Spinal cord (tissue), 10 donors: ENCODE results near the gene TMEM8B. TPM values are rescaled to one million over a fixed set of nuclear protein-coding genes. Genes with fewer than 3 reads are reported as not detected.

Experiments used
- DNase-seq, 6 donors: peaks; one replicate each; pipeline versions ENCODE4 v3.0.0 to v3.0.0-alpha.2; 2013 to 2015; ENCODE audit warnings: low spot score in 6 of 6, low read depth in 4 of 6
- H3K27ac ChIP-seq: one replicate; pipeline ENCODE4 v1.5.1; 2013; ENCODE audit warnings: low read depth, low read length, control low read depth
- H3K27me3 ChIP-seq: one replicate; pipeline ENCODE4 v1.6.1; 2013; ENCODE audit warnings: low read length; ENCODE audit not compliant: control insufficient read depth, insufficient read depth
- H3K36me3 ChIP-seq: one replicate; pipeline ENCODE4 v1.6.1; 2013; ENCODE audit warnings: low read length; ENCODE audit not compliant: control insufficient read depth, insufficient read depth
- H3K4me1 ChIP-seq: one replicate; pipeline ENCODE4 v1.6.1; 2013; ENCODE audit warnings: low read length; ENCODE audit not compliant: control insufficient read depth, insufficient read depth
- H3K4me3 ChIP-seq: one replicate; pipeline ENCODE4 v1.5.1; 2013; ENCODE audit warnings: low read depth, low read length, control low read depth
- H3K9me3 ChIP-seq: one replicate; pipeline ENCODE4 v1.6.1; 2013; ENCODE audit warnings: low read length; ENCODE audit not compliant: control insufficient read depth, insufficient read depth
- WGBS: methylation state at CpG from one replicate; pipeline ENCODE4 v1.1.5; 2013; ENCODE audit warnings: missing lambda C conversion rate; ENCODE audit not compliant: insufficient coverage; 5-methylcytosine and 5-hydroxymethylcytosine counted together
- polyA plus RNA-seq, 2 donors: library from polyadenylated mRNA; unstranded; fragments of 120-200 nt; gene quantifications; one replicate each; pipeline ENCODE4 v1.2.1, GENCODE V29; 2013; ENCODE audit not compliant: insufficient read length in 2 of 2
- total RNA-seq, 2 donors: library from RNA; depleted of rRNA in 1 of 2; stranded (reverse); fragments of 120-200 nt in 1 of 2; fragments of >200 nt in 1 of 2; gene quantifications; one replicate each; pipeline versions ENCODE4 v1.2.3 to v1.2.4, GENCODE V29; 2013 to 2014
- donor health status: healthy.

TMEM8B gene
- total and polyA plus RNA-seq, 4 donors: 7.3 to 58.8 (median 34.1) TPM

GRCh38 chr9:35861161-35861897 lies 32.3 kb downstream of the TMEM8B start:
- Histone ChIP-seq H3K27ac (no peak overlapping the region), H3K9me3 (no peaks in the 10 kb centered on the region), H3K36me3 (no peaks in the 10 kb centered on the region), H3K4me1 (peaks cover 6% of the 10 kb centered on the region), H3K4me3 (no peak overlapping the region), H3K27me3 (peaks cover 2% of the 10 kb centered on the region)
- 67% methylated on average over 11 of the region's 12 CpGs for WGBS
- DNase-seq: no peak

GRCh38 chr9:35862328-35862727 lies 33.3 kb downstream of the TMEM8B start:
- DNase-seq: no peak
- H3K27ac ChIP-seq: no peak overlapping the region
- WGBS: 96% methylated on average over 3 of the region's 4 CpGs
- no peak overlapping the region for H3K4me3 ChIP-seq
- H3K27me3 ChIP-seq: peaks cover 2% of the 10 kb centered on the region
- H3K4me1 ChIP-seq: peaks cover 6% of the 10 kb centered on the region
- H3K9me3 ChIP-seq: no peaks in the 10 kb centered on the region
- no peaks in the 10 kb centered on the region for H3K36me3 ChIP-seq

- H3K27ac ChIP-seq: no peak overlapping the region
- H3K9me3 ChIP-seq: no peaks in the 10 kb centered on the region
- WGBS: 90% methylated on average over 8 of the region's 8 CpGs
Observed at GRCh38 chr9:35863583-35863982, 34.6 kb downstream of the TMEM8B start.

GRCh38 chr9:35864695-35865255 lies 35.7 kb downstream of the TMEM8B start:
- Histone ChIP-seq H3K4me3 (no peak overlapping the region), H3K36me3 (no peaks in the 10 kb centered on the region), H3K9me3 (no peaks in the 10 kb centered on the region), H3K27me3 (peaks cover 2% of the 10 kb centered on the region), H3K27ac (no peak overlapping the region), H3K4me1 (no peaks in the 10 kb centered on the region)
- 68% methylated on average over 7 of the region's 8 CpGs for WGBS
- DNase-seq: no peak

More at GRCh38 chr9:35863583-35863982, 34.6 kb downstream of the TMEM8B start:
- H3K4me1 ChIP-seq: peaks cover 6% of the 10 kb centered on the region
- H3K4me3 ChIP-seq: no peak overlapping the region
- H3K27me3 ChIP-seq: peaks cover 2% of the 10 kb centered on the region
- no peak for DNase-seq
- no peaks in the 10 kb centered on the region for H3K36me3 ChIP-seq

GRCh38 chr9:35867538-35867937 lies 38.5 kb downstream of the TMEM8B start:
- 90% methylated on average over 4 of the region's 4 CpGs for WGBS
- no peak for DNase-seq
- no peak overlapping the region for H3K27ac ChIP-seq
- H3K27me3 ChIP-seq: no peaks in the 10 kb centered on the region
- no peak overlapping the region for H3K4me3 ChIP-seq
- no peaks in the 10 kb centered on the region for H3K36me3 ChIP-seq
- no peaks in the 10 kb centered on the region for H3K9me3 ChIP-seq
- no peaks in the 10 kb centered on the region for H3K4me1 ChIP-seq

GRCh38 chr9:35868933-35869332 lies 39.9 kb downstream of the TMEM8B start:
- Histone ChIP-seq H3K27me3 (no peaks in the 10 kb centered on the region), H3K27ac (no peak overlapping the region), H3K4me1 (no peaks in the 10 kb centered on the region), H3K4me3 (no peak overlapping the region), H3K36me3 (no peaks in the 10 kb centered on the region), H3K9me3 (no peaks in the 10 kb centered on the region)
- DNase-seq: no peak
- 11% methylated on average over 1 of the region's 2 CpGs for WGBS

- no peak for DNase-seq
- Histone ChIP-seq H3K4me1 (no peaks in the 10 kb centered on the region), H3K4me3 (no peak overlapping the region), H3K27ac (no peak overlapping the region), H3K36me3 (no peaks in the 10 kb centered on the region), H3K9me3 (no peaks in the 10 kb centered on the region), H3K27me3 (no peaks in the 10 kb centered on the region)
- 91% methylated on average over 19 of the region's 19 CpGs for WGBS
Observed at GRCh38 chr9:35869621-35870216, 40.7 kb downstream of the TMEM8B start.

- DNase-seq: no peak
- Histone ChIP-seq H3K36me3 (no peaks in the 10 kb centered on the region), H3K4me1 (no peaks in the 10 kb centered on the region), H3K27ac (no peak within 1 kb of the TSS), H3K4me3 (no peak within 1 kb of the TSS), H3K9me3 (no peaks in the 10 kb centered on the region), H3K27me3 (no peaks in the 10 kb centered on the region)
- WGBS: 87% methylated on average over 6 of the region's 8 CpGs
Observed at GRCh38 chr9:35870351-35870923, 41.4 kb downstream of the TMEM8B start, which contains the start of gene OR13J1. TSS of gene OR13J1 (minus strand) at chr9:35870401. CDS start at chr9:35870401, 0 bp downstream.

- H3K27ac ChIP-seq: no peak overlapping the region
- H3K4me3 ChIP-seq: no peak overlapping the region
- H3K9me3 ChIP-seq: no peaks in the 10 kb centered on the region
- DNase-seq: no peak
- no peaks in the 10 kb centered on the region for H3K36me3 ChIP-seq
- no peaks in the 10 kb centered on the region for H3K4me1 ChIP-seq
- WGBS: 86% methylated on average over 2 of the region's 3 CpGs
- H3K27me3 ChIP-seq: no peaks in the 10 kb centered on the region
Observed at GRCh38 chr9:35871545-35871944, 42.5 kb downstream of the TMEM8B start.
